HEK293 (cell line): ENCODE data around the gene TP53TG3E.
"Not testable (repeated sequence)": the region's sequence is repeated elsewhere in the genome, so short reads cannot be mapped to it uniquely, and the experiment has no call there.

Source experiments
- CTCF ChIA-PET: fragments of 350-600 bp; formaldehyde crosslinking; extraction: SDS; loops from one replicate; lab custom pipeline; 2021; ENCODE audit warnings: antibody characterized with exemption; lab: Yijun Ruan, JAX
- POLR2A ChIA-PET: fragments of 300-600 bp; formaldehyde crosslinking; extraction: SDS; loops from one replicate; lab custom pipeline; 2020; ENCODE audit warnings: antibody characterized with exemption, inconsistent platforms; lab: Yijun Ruan, JAX
- H3K27ac ChIP-seq: fragments of 200-500 bp; sonication (Bioruptor generic); 2 replicates; pipeline ENCODE4 v1.5.1; 2014; ENCODE audit warnings: low read depth, low read length, control low read depth, inconsistent platforms; ENCODE audit errors: extremely low read depth
- H3K36me3 ChIP-seq, 2 experiments: fragments of 200-500 bp in 1 of 2; sonication (Bioruptor generic) in 1 of 2; 1 replicate in 1 of 2; 2 replicates in 1 of 2; pipeline ENCODE4 v1.5.1; 2014 to 2017; ENCODE audit warnings: inconsistent platforms in 2 of 2, low read length in 2 of 2; ENCODE audit not compliant: control insufficient read depth in 2 of 2, insufficient read depth in 1 of 2
- H3K4me1 ChIP-seq: fragments of 200-500 bp; sonication (Bioruptor generic); 2 replicates; pipeline ENCODE4 v1.5.1; 2014; ENCODE audit warnings: mild to moderate bottlenecking, low read length, inconsistent platforms; ENCODE audit not compliant: control insufficient read depth, insufficient read depth
- H3K4me3 ChIP-seq: 2 replicates; pipeline ENCODE4 v1.5.1; 2011; ENCODE audit warnings: low read depth, mild to moderate bottlenecking, control low read depth, low read length, moderate library complexity
- H3K9me3 ChIP-seq: fragments of 200-500 bp; sonication (Bioruptor generic); 2 replicates; pipeline ENCODE4 v1.5.1; 2014; ENCODE audit warnings: low read depth, low read length, inconsistent platforms; ENCODE audit not compliant: control insufficient read depth, insufficient read depth

The TP53TG3E gene, protein sequence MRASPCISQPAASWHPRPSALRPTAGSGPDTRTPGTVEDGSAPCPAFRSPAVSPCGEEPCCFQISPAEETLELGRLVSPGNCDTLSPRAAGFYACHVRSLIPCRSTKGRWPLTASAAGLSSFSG

GRCh38 chr16:33304006-33304405, at the start of gene TP53TG3E:
Gene TP53TG3E, plus strand, starts transcription at chr16:33304306. Its CDS starts 68 bp downstream, at chr16:33304374.
- H3K4me3 ChIP-seq, H3K4me1 ChIP-seq, H3K36me3 ChIP-seq, H3K9me3 ChIP-seq, POLR2A ChIA-PET, H3K27ac ChIP-seq, CTCF ChIA-PET: not testable (repeated sequence)

GRCh38 chr16:33336226-33337012, 32.3 kb downstream of the TP53TG3E start:
- H3K4me1 ChIP-seq, H3K4me3 ChIP-seq, H3K36me3 ChIP-seq, CTCF ChIA-PET, H3K9me3 ChIP-seq, H3K27ac ChIP-seq, POLR2A ChIA-PET: not testable (repeated sequence)

GRCh38 chr16:33337627-33338542, 33.8 kb downstream of the TP53TG3E start:
- H3K36me3 ChIP-seq, CTCF ChIA-PET, POLR2A ChIA-PET, H3K4me3 ChIP-seq, H3K9me3 ChIP-seq, H3K27ac ChIP-seq, H3K4me1 ChIP-seq: not testable (repeated sequence)

GRCh38 chr16:33338543-33338951, 34.4 kb downstream of the TP53TG3E start:
- H3K27ac ChIP-seq, H3K4me3 ChIP-seq, H3K36me3 ChIP-seq, POLR2A ChIA-PET, H3K9me3 ChIP-seq, CTCF ChIA-PET, H3K4me1 ChIP-seq: not testable (repeated sequence)

- POLR2A ChIA-PET, H3K36me3 ChIP-seq, CTCF ChIA-PET, H3K4me3 ChIP-seq, H3K27ac ChIP-seq, H3K9me3 ChIP-seq, H3K4me1 ChIP-seq: not testable (repeated sequence)
These were observed 35.3 kb downstream of the TP53TG3E start for GRCh38 chr16:33339093-33340061.
